CD1c-positive myeloid dendritic cell (primary cell): ENCODE data around the gene CNTN5.

Experiments used
- DNase-seq: peaks from one replicate; pipeline ENCODE4 v3.0.0-alpha.2; 2016; ENCODE audit errors: extremely low spot score

CNTN5 gene

GRCh38 chr11:100093698-100094097 is 1072.9 kb downstream of the CNTN5 start:
- DNase-seq = no peak

GRCh38 chr11:100094121-100094865 is 1073.5 kb downstream of the CNTN5 start:
- DNase-seq = no peak

- DNase-seq = no peak
Observed at GRCh38 chr11:100095809-100096208, 1075.1 kb downstream of the CNTN5 start.

- no peak for DNase-seq
Observed at GRCh38 chr11:100098560-100098959, 1077.8 kb downstream of the CNTN5 start.

GRCh38 chr11:100105255-100105981 is 1084.7 kb downstream of the CNTN5 start:
- DNase-seq = no peak

GRCh38 chr11:100105982-100106358 is 1085.2 kb downstream of the CNTN5 start:
- DNase-seq = no peak

- DNase-seq = no peak
Observed at GRCh38 chr11:100119176-100119575, 1098.4 kb downstream of the CNTN5 start.

DNA sequence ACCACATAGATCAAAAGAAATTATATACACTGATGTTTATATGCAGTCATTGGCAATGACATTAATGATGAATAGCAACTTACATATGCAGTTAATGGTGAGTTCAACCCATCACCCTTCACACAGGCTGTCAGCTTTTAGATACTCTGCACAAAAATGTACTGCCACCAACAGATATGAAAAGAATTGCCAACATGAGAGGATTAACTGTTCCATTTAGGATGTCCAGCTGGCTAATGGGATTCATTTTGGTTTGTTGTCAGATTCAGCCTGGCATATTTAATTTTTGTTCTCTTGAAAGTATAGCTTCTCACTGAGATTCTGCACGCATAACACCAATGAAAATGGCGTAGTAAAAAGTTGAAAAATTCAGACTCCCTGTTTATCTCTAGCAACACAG is 1112.4 kb downstream of the CNTN5 start:
- no peak for DNase-seq

DNA sequence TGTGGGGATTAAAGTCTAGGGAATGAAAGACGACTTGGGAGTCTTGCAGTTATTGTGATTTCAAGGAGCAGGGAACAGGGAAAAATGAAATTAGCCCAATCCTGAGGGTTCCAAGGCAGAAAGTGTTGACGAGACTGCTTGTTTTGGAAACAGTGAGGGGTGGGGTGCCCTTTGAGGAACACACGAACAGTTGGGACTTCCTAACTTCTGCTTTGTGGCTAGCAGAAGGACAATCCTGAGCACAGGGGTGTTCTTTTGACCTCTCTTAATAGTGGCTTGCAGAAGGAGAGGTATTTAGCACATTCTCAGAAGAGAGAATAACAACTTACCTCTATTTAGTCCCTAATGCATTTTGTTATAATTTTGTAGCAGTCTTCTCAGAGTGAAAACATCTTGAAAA is 1120.5 kb downstream of the CNTN5 start:
- DNase-seq = no peak

DNA sequence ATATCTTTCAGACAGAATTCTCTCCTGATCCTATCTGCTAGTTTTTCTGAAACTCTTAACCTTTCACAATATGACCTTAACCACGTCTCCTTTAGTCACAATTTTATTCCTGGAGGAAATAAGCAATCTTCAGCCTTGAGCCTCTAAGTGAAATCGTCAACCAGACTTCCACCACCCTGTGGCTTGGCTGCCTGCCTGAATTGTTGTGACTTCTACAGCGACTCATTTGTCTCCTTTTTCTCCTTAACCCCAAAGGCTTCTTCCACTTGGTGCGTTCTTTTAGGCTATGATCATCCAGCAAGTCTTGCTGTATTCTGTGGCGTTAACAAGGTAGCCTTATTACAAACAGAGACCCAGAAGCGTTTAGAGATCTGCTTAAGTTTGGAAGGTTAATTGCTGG is 1131.2 kb downstream of the CNTN5 start:
- no peak for DNase-seq

DNA sequence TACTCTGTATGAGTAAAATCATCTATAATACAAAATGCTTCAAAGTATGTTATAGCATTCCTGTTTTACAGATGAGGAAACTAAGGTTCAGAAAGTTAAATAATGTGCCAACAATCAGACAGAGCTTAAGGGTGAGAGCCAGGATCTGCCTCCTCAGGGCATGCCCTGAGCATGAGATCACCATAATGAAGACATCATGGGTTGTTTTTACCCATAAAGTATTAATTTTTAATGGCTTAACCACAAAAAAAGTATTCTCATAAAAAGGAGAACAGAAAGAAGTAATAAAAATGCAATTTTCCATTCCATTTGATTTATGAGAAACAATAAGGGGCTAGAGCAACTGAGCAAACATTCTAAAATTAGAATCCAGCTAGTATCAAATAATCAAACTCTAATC is 1132.0 kb downstream of the CNTN5 start:
- DNase-seq = no peak

DNA sequence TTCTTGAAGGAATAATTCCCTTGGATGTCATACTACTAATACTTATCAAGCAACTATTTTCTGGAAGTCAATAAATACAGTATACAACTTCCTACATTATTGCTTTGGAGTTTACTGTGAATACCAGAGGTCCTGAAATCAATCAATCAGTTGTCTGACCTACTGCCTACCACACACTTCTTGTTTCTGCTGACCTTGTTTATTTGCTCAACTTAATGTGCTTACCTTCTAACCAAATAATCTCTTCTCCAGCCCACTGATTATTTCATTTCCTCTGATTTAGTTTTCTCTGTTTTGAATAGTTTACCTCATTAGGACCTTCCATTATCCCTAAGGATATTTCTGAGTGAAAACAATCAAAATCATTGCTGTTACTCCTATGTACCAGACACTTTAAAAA is 1142.7 kb downstream of the CNTN5 start:
- no peak for DNase-seq

- DNase-seq = no peak
Observed at GRCh38 chr11:100174881-100175280, 1154.1 kb downstream of the CNTN5 start.

GRCh38 chr11:100176456-100176855 is 1155.7 kb downstream of the CNTN5 start:
- DNase-seq = no peak

DNA sequence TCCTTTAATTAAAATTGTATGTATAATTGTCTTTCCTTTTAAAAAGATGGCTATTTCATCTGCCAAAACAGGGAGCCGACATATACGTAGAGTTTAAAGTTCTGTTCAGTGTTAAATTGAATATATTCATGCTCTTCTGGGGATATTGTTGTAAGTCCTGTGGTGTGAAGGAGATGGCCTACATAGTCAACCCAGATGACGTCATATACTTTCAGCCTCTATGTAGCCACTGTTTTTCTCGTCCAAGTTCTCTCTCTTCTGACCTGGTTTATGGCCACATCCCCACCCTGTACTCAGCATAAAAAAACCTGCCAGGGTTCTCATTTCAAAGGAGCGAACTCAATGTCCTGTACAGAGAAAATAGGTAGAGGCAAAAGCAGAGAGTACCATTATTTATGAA is 1156.9 kb downstream of the CNTN5 start:
- DNase-seq = no peak

DNA sequence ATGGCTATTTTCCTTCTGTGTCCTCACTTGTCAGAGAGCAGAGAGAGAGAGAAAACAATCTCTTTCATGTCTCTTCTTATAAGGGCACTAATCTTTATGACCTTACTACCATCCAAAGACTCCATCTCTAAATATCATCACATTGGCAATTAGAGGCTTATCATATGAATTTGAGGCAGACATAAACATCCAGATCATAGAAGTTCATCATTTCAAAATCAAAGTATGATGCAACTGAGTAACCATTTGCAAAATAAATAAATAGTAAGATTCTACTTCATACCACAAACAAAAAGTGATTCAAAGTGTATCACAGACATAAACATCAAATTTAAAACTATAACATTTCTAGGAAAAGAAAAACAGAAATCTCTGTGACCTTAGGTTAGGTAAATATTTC is 1161.6 kb downstream of the CNTN5 start:
- no peak for DNase-seq

DNA sequence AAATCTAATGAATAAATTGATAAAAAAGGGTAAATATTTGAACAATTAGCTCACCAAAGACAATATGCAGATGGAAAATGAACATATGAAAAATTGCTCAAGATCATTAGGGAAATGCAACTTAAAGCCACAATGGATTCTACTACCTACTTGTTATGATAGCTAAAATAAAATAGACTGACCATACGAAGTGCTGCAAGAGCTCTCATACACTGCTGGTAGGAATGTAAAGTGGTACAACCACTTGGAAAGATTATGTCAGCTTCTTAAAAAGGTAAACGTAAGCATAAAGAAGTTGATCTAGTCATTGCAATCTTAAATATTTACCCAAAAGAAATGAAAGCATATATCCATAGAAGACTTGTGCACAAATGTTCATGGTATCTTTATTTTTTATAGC is 1162.2 kb downstream of the CNTN5 start:
- DNase-seq = no peak

DNA sequence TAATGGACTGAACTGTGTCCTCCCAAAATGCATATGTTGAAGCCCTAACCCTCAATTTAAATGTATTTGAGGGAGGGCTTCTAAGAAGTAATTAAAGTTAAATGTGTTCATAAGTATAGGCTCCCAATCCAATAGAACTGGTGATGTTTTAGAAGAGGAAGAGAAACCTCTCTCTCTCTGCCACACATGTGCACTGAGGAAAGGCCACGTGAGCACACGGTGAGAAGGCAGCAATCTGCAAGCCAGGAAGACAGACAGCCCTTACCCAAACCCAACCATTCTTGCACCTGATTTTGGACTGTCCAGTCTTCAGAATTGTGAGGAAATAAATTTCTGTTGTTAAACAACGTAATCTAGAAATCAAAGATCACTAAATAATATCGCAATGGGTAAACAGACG is 1164.8 kb downstream of the CNTN5 start:
- no peak for DNase-seq

DNA sequence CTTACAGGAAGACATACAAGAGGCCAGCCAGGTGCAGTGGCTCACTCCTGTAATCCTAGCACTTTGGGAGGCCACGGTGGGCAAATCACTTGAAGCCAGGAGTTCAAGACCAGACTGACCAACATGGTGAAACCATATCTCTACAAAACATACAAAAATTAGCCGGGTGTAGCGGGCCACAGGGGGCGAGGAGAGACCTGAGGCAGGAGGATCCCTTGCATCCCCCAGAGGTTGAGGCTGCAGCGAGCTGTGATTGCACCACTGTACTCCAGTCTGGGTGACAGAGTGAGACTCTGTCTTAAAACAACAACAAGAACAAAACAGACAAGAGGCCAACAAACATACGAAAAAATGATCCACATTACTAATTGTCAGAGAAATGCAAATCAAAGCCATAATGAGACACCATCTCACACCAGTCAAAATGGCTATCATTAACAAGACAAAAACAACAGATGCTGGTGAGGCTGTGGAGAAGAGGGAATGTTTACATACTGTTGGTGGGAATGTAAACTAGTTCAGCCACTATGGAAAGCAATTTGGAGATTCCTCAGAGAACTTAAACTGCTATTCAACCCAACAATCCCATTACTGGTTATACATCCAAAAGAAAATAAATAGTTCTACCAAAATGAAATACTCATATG is 1167.5 kb downstream of the CNTN5 start:
- no peak for DNase-seq

GRCh38 chr11:100190395-100190794 is 1169.6 kb downstream of the CNTN5 start:
- DNase-seq = no peak

DNA sequence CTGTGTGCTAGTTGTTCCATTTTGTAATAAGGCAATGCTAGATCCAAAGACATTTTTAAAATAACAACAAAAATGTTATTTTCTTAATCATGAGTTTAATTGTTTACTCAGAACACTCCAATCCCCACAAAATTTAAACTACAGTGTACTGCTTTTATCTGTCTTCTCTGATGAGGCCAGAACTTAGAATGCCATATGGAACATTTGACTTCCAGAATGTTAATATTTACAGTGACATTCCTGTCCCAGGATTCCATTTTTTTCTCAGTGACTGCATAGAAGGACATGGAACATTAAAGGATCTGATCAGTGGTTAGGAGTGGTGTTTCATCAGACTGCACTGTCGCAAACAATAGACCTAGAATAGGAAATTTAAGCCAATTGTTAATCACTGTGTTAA is 1171.4 kb downstream of the CNTN5 start:
- no peak for DNase-seq

DNA sequence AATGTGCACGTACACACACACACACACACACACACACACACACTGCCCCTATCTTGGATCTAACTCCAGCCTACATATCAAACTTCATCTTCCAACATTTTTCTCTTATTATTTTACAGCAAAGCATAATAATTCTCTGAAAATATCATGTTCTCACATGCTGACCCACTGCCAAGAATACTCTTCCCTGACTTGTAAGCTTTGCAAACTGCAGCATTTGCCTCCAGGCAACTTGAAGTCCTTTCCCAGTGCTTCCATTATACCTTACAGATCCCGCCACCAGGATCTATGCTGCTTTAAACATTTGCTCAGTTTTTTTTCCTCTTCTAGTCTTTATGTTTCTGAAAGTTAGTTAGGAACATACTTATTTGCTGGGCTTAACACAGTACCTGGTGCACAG is 1183.0 kb downstream of the CNTN5 start:
- DNase-seq = no peak

DNA sequence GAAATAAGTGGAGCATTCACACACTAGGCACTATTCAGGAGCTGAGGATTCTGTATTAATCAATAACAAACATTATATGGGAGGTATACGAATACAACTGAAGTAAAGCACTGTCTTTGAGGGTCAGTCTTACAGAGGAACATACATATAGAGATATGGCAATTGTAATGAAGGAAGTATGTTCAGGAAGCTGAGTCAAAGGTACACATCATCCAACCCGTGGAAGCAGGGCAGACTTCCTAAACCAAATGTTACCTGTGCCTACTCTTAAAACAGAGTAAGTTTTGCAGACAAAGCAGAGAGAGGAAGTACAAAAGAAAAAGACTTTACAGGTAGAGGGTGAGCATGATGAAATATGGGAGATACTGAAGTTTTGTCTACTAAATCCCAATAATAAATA is 1185.2 kb downstream of the CNTN5 start:
- no peak for DNase-seq
